Measurements from ENCODE around the gene MTNR1A. TPM values are rescaled to one million over a fixed set of nuclear protein-coding genes. Genes with fewer than 3 reads are reported as not detected.

Gene MTNR1A
- total RNA-seq, 2 donors from 2014 or later: not detected

- no peaks in the 10 kb centered on the region for H3K27me3 ChIP-seq
- no peak for TF ChIP-seq CTCF (IDR thresholded peaks at IDR 0.05)
- DNase-seq (ENCODE audit: low spot score): no peak
- no peaks in the 10 kb centered on the region for H3K9me3 ChIP-seq
- no peak overlapping the region for H3K4me3 ChIP-seq
- H3K27ac ChIP-seq: no peak overlapping the region
- H3K36me3 ChIP-seq: no peaks in the 10 kb centered on the region
- H3K4me1 ChIP-seq: no peaks in the 10 kb centered on the region
Measured at GRCh38 chr4:186580669-186581068, 25.3 kb upstream of the MTNR1A start.

- Histone ChIP-seq H3K27ac (no peak overlapping the region), H3K4me1 (no peaks in the 10 kb centered on the region), H3K9me3 (no peaks in the 10 kb centered on the region), H3K4me3 (peak overlapping the region in 1 of 2 donors; percentile 28), H3K27me3 (no peaks in the 10 kb centered on the region), H3K36me3 (no peaks in the 10 kb centered on the region)
- no peak for TF ChIP-seq CTCF (IDR thresholded peaks at IDR 0.05)
- no peak for DNase-seq (ENCODE audit: low spot score)
Measured at GRCh38 chr4:186570193-186570996, 15.0 kb upstream of the MTNR1A start.

GRCh38 chr4:186569533-186570192 is 14.3 kb upstream of the MTNR1A start:
- no peaks in the 10 kb centered on the region for H3K27me3 ChIP-seq
- DNase-seq (ENCODE audit: low spot score): no peak
- H3K36me3 ChIP-seq: no peaks in the 10 kb centered on the region
- H3K9me3 ChIP-seq: no peaks in the 10 kb centered on the region
- no peaks in the 10 kb centered on the region for H3K4me1 ChIP-seq
- H3K4me3 ChIP-seq: peak overlapping the region in 1 of 2 donors; percentile 28
- no peak for TF ChIP-seq CTCF (IDR thresholded peaks at IDR 0.05)
- H3K27ac ChIP-seq: no peak overlapping the region

GRCh38 chr4:186566068-186566467 is 10.7 kb upstream of the MTNR1A start:
- DNase-seq (ENCODE audit: low spot score): no peak
- no peak overlapping the region for H3K27ac ChIP-seq
- no peak overlapping the region for H3K4me3 ChIP-seq
- H3K36me3 ChIP-seq: no peaks in the 10 kb centered on the region
- no peaks in the 10 kb centered on the region for H3K9me3 ChIP-seq
- no peaks in the 10 kb centered on the region for H3K4me1 ChIP-seq
- no peaks in the 10 kb centered on the region for H3K27me3 ChIP-seq
- no peak for TF ChIP-seq CTCF (IDR thresholded peaks at IDR 0.05)

GRCh38 chr4:186563761-186564160 is 8.4 kb upstream of the MTNR1A start:
- no peak for TF ChIP-seq CTCF (IDR thresholded peaks at IDR 0.05)
- Histone ChIP-seq H3K27ac (no peak overlapping the region), H3K4me1 (no peaks in the 10 kb centered on the region), H3K36me3 (no peaks in the 10 kb centered on the region), H3K9me3 (no peaks in the 10 kb centered on the region), H3K27me3 (no peaks in the 10 kb centered on the region), H3K4me3 (no peak overlapping the region)
- no peak for DNase-seq (ENCODE audit: low spot score)

Data from right atrium auricular region (tissue), 2 donors.